ENCODE measurements around the gene RAB11FIP4.

DNA sequence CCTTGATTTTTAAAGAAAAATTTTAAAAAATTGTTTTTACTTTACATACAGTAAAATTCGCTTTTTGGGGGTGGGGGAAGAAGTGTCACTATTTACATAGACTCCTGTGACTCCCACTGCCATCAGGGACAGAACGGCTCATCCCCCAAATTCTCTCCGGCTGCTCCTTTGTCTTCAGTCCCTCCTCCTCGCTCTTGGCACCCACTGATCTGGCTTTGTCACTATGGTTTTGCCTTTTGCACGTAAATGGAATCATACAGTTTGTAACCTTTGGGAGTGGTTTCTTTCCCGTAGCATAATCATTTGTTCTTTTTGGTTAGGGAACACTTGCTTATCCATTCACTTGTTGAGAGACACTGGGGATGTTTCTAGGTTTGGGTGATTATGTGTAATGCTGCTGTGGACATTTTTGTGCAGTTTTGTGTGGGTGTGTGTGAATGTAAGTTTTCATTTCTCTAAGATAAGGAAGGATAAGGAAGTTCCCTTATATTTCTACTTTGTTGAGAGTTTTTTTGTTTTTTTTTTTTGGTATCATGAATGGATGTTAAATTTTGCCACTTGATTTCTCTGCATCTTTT is 27.4 kb downstream of the RAB11FIP4 start:
- TF ChIP-seq POLR2AphosphoS5 (IDR thresholded peaks at IDR 0.05; ENCODE audit: low read depth, low read length) (no peak), POLR2A (IDR thresholded peaks at IDR 0.05; ENCODE audit: low read depth, low read length) (no peak)
